H1 (cell line): ENCODE results near the gene HOXB4. TPM values are rescaled to one million over a fixed set of nuclear protein-coding genes. Genes with fewer than 3 reads are reported as not detected.
A peak's percentile ranks its signal among the peaks of the same experiment; 100 is the strongest.

Source experiments
- CTCF ChIA-PET: fragments of 300-600 bp; sonication (Branson Sonifier 250); formaldehyde crosslinking; loops from one replicate; lab custom pipeline; 2021; ENCODE audit not compliant: partially characterized antibody; lab: Charles Lee
- POLR2A ChIA-PET: fragments of 300-600 bp; sonication (Branson Sonifier 250); formaldehyde crosslinking; loops from one replicate; lab custom pipeline; 2021; ENCODE audit warnings: inconsistent platforms; ENCODE audit not compliant: partially characterized antibody; lab: Charles Lee
- DNase-seq, 2 experiments: peaks; one replicate each; pipeline versions ENCODE4 v3.0.0 to v3.0.0-alpha.2; 2010 to 2022; ENCODE audit warnings: low spot score in 2 of 2, low read depth in 1 of 2, mixed read lengths in 1 of 2
- FAIRE-seq: peaks from 2 replicates; lab custom pipeline; 2011; peaks lifted over from hg19 to GRCh38; lab: Jason Lieb, UNC
- H2AFZ ChIP-seq: 2 replicates; pipeline ENCODE4 v1.8.1; 2012; ENCODE audit warnings: low read length, inconsistent platforms
- H2AK5ac ChIP-seq: 2 replicates; pipeline ENCODE4 v1.6.1; 2013; ENCODE audit warnings: low read depth, low read length
- H2BK120ac ChIP-seq: replicated peaks from 2 replicates; pipeline ENCODE3; 2013; ENCODE audit warnings: low read depth, low read length, inconsistent platforms
- H2BK12ac ChIP-seq: 2 replicates; pipeline ENCODE4 v1.6.1; 2013; ENCODE audit warnings: low read depth, low read length
- H2BK15ac ChIP-seq: 2 replicates; pipeline ENCODE4 v1.6.1; 2013; ENCODE audit warnings: low read length
- H2BK20ac ChIP-seq: 2 replicates; pipeline ENCODE4 v1.6.1; 2013; ENCODE audit warnings: low read length
- H2BK5ac ChIP-seq: 2 replicates; pipeline ENCODE4 v1.6.1; 2013; ENCODE audit warnings: low read depth, low read length
- H3K14ac ChIP-seq: 2 replicates; pipeline ENCODE4 v1.6.1; 2013; ENCODE audit warnings: inconsistent platforms; ENCODE audit not compliant: insufficient read length
- H3K18ac ChIP-seq: 2 replicates; pipeline ENCODE4 v1.6.1; 2013; ENCODE audit warnings: low read length; ENCODE audit errors: extremely low read depth
- H3K23ac ChIP-seq: 2 replicates; pipeline ENCODE4 v1.6.1; 2013; ENCODE audit warnings: inconsistent platforms; ENCODE audit not compliant: insufficient read length
- H3K23me2 ChIP-seq: 2 replicates; pipeline ENCODE4 v1.6.1; 2013; ENCODE audit warnings: low read depth, low read length
- H3K27ac ChIP-seq: 2 replicates; pipeline ENCODE4 v1.6.1; 2011; ENCODE audit warnings: low read depth, low read length, inconsistent platforms
- H3K27me3 ChIP-seq, 4 experiments: replicated peaks in 1 of 4; 1 replicate in 1 of 4; 2 replicates in 3 of 4; pipeline versions ENCODE4 v1.6.1 to v1.8.1; 2011 to 2013; ENCODE audit warnings: low read length in 3 of 4, mild to moderate bottlenecking in 3 of 4, inconsistent platforms in 2 of 4, mixed read lengths in 2 of 4, moderate library complexity in 1 of 4; ENCODE audit not compliant: control insufficient read depth in 3 of 4, insufficient read depth in 3 of 4; ENCODE audit errors: extremely low read depth in 1 of 4
- H3K36me3 ChIP-seq, 4 experiments: 2 replicates each; pipeline versions ENCODE4 v1.6.1 to v1.8.1; 2011 to 2013; ENCODE audit warnings: mild to moderate bottlenecking in 4 of 4, low read length in 3 of 4, moderate library complexity in 2 of 4, control low read depth in 1 of 4, inconsistent platforms in 1 of 4; ENCODE audit not compliant: insufficient read depth in 4 of 4, control insufficient read depth in 2 of 4
- H3K4ac ChIP-seq: replicated peaks from 2 replicates; pipeline ENCODE3; 2013; ENCODE audit warnings: low read length, low read depth, mixed read lengths, inconsistent platforms; ENCODE audit not compliant: insufficient read length
- H3K4me1 ChIP-seq, 4 experiments: replicated peaks in 1 of 4; 1 replicate in 1 of 4; 2 replicates in 3 of 4; pipeline versions ENCODE4 v1.6.1 to v1.8.1; 2011 to 2013; ENCODE audit warnings: low read length in 3 of 4, inconsistent platforms in 2 of 4, mixed read lengths in 1 of 4; ENCODE audit not compliant: insufficient read depth in 4 of 4, control insufficient read depth in 3 of 4
- H3K4me2 ChIP-seq, 2 experiments: 2 replicates each; pipeline versions ENCODE4 v1.6.1 to v1.8.1; 2011 to 2013; ENCODE audit warnings: low read depth in 2 of 2, low read length in 2 of 2, control low read depth in 1 of 2, inconsistent platforms in 1 of 2, mild to moderate bottlenecking in 1 of 2; ENCODE audit not compliant: insufficient read depth in 1 of 2
- H3K4me3 ChIP-seq, 4 experiments: fragments of 200-600, 300-600 bp in 1 of 4; sonication (generic), shearing (Covaris generic), sonication (Bioruptor Twin) in 1 of 4; 2 replicates each; pipeline versions ENCODE4 v1.5.1 to v1.8.1; 2011 to 2016; ENCODE audit warnings: low read length in 4 of 4, low read depth in 3 of 4, control low read depth in 2 of 4, inconsistent platforms in 2 of 4, mild to moderate bottlenecking in 2 of 4, mixed read lengths in 1 of 4, moderate library complexity in 1 of 4; ENCODE audit not compliant: insufficient read depth in 2 of 4; ENCODE audit errors: extremely low read depth in 1 of 4
- H3K56ac ChIP-seq: replicated peaks from 2 replicates; pipeline ENCODE3; 2013; ENCODE audit warnings: low read depth, mild to moderate bottlenecking, mixed read lengths, low read length, inconsistent platforms; ENCODE audit not compliant: insufficient read length
- H3K79me1 ChIP-seq: 2 replicates; pipeline ENCODE4 v1.6.1; 2013; ENCODE audit warnings: low read depth, low read length, control low read depth
- H3K79me2 ChIP-seq, 2 experiments: 2 replicates each; pipeline versions ENCODE4 v1.6.1 to v1.8.1; 2012 to 2013; ENCODE audit warnings: low read length in 2 of 2, mild to moderate bottlenecking in 2 of 2, inconsistent platforms in 1 of 2; ENCODE audit not compliant: insufficient read depth in 2 of 2, control insufficient read depth in 1 of 2
- H3K9ac ChIP-seq, 4 experiments: replicated peaks in 1 of 4; 1 replicate in 1 of 4; 2 replicates in 3 of 4; pipeline versions ENCODE4 v1.6.1 to v1.8.1; 2011 to 2013; ENCODE audit warnings: low read depth in 3 of 4, low read length in 3 of 4, control low read depth in 2 of 4, mild to moderate bottlenecking in 2 of 4, moderate library complexity in 2 of 4, inconsistent platforms in 1 of 4; ENCODE audit errors: extremely low read depth in 1 of 4
- H3K9me3 ChIP-seq, 2 experiments: 2 replicates each; pipeline versions ENCODE4 v1.6.1 to v1.8.1; 2012 to 2013; ENCODE audit warnings: mild to moderate bottlenecking in 2 of 2, moderate library complexity in 2 of 2, control low read depth in 1 of 2, inconsistent platforms in 1 of 2, low read depth in 1 of 2, low read length in 1 of 2, mixed read lengths in 1 of 2; ENCODE audit not compliant: insufficient read depth in 2 of 2
- H4K20me1 ChIP-seq, 2 experiments: replicated peaks in 1 of 2; 2 replicates each; pipeline versions ENCODE3 to v1.8.1; 2011 to 2013; ENCODE audit warnings: inconsistent platforms in 2 of 2, low read length in 2 of 2, mild to moderate bottlenecking in 1 of 2; ENCODE audit not compliant: insufficient read depth in 2 of 2, control insufficient read depth in 1 of 2
- H4K5ac ChIP-seq: 2 replicates; pipeline ENCODE4 v1.6.1; 2013; ENCODE audit warnings: low read length, low read depth, mixed read lengths, inconsistent platforms; ENCODE audit not compliant: insufficient read length
- H4K8ac ChIP-seq: 2 replicates; pipeline ENCODE4 v1.8.0; 2013; ENCODE audit warnings: mild to moderate bottlenecking, moderate library complexity, low read length, inconsistent platforms; ENCODE audit not compliant: insufficient read depth; ENCODE audit errors: extremely low read depth
- H4K91ac ChIP-seq: replicated peaks from 2 replicates; pipeline ENCODE3; 2013; ENCODE audit warnings: low read length, mixed read lengths, inconsistent platforms; ENCODE audit not compliant: insufficient read length
- CEBPB ChIP-seq: IDR thresholded peaks from 2 replicates; pipeline ENCODE4 v1.6.1; 2012; ENCODE audit warnings: low read depth, low read length
- CHD1 ChIP-seq: IDR thresholded peaks from 2 replicates; pipeline ENCODE4 v1.6.1; 2012; ENCODE audit warnings: low read depth, low read length, improper control_type of control experiment
- EZH2 ChIP-seq: fragments of 200-600 bp; sonication (generic); IDR thresholded peaks from 2 replicates; pipeline ENCODE4 v1.7.1; 2012; ENCODE audit warnings: low read depth, mild to moderate bottlenecking, moderate library complexity, low read length, inconsistent platforms; ENCODE audit not compliant: severe bottlenecking
- KDM4A ChIP-seq: IDR thresholded peaks from one replicate; pipeline ENCODE4 v1.7.1; 2012; ENCODE audit warnings: low read depth, mild to moderate bottlenecking, moderate library complexity, low read length, inconsistent platforms; ENCODE audit not compliant: severe bottlenecking
- MAFK ChIP-seq: IDR thresholded peaks from 2 replicates; pipeline ENCODE4 v1.6.1; 2012; ENCODE audit warnings: low read depth, mild to moderate bottlenecking, improper control_type of control experiment, low read length
- MAX ChIP-seq: IDR thresholded peaks from 2 replicates; pipeline ENCODE4 v1.6.1; 2012; ENCODE audit warnings: inconsistent platforms
- RAD21 ChIP-seq, 2 experiments: IDR thresholded peaks in 1 of 2; conservative IDR thresholded peaks in 1 of 2; 2 replicates each; pipeline ENCODE4 v1.6.1; 2011; ENCODE audit warnings: low read depth in 2 of 2, low read length in 2 of 2, improper control_type of control experiment in 1 of 2, inconsistent platforms in 1 of 2, mild to moderate bottlenecking in 1 of 2, moderate library complexity in 1 of 2
- RNF2 ChIP-seq: fragments of 200-900, 300-1000 bp; sonication (generic); IDR thresholded peaks from 2 replicates; pipeline ENCODE4 v1.7.1; 2016; ENCODE audit warnings: borderline replicate concordance, low read depth, mild to moderate bottlenecking, antibody characterized with exemption, low read length; ENCODE audit not compliant: poor library complexity, severe bottlenecking; ENCODE audit errors: missing control alignments
- SP1 ChIP-seq: IDR thresholded peaks from 2 replicates; pipeline ENCODE4 v1.6.1; 2011; ENCODE audit warnings: low read depth, low read length
- SUZ12 ChIP-seq: fragments of 200-600 bp; sonication (generic); IDR thresholded peaks from 2 replicates; pipeline ENCODE4 v1.6.1; 2012; ENCODE audit warnings: mild to moderate bottlenecking, inconsistent platforms, low read length, moderate library complexity, mixed read lengths
- WGBS, 2 experiments: shearing (Covaris generic) in 1 of 2; methylation state at CpG; one replicate each; pipeline versions ENCODE4 v1.1.6 to v1.1.7; 2013 to 2015; ENCODE audit warnings: low lambda C conversion rate in 2 of 2, mixed read lengths in 2 of 2, inconsistent platforms in 1 of 2, low coverage in 1 of 2, missing lambda C conversion rate in 1 of 2; ENCODE audit not compliant: insufficient replicate concordance in 2 of 2, insufficient coverage in 1 of 2, insufficient read length in 1 of 2; ENCODE audit errors: extremely low coverage in 1 of 2, missing lambda C conversion rate in 1 of 2; 5-methylcytosine and 5-hydroxymethylcytosine counted together
- polyA plus RNA-seq, 7 experiments: library from polyadenylated mRNA; depleted of rRNA in 3 of 7; stranded (reverse) in 5 of 7; unstranded in 2 of 7; fragments of >200 nt in 5 of 7; fragments of 200-250 nt in 2 of 7; gene quantifications; 1 replicate in 5 of 7; 2 replicates in 1 of 7; 4 replicates in 1 of 7; pipeline versions ENCODE4 v1.2.1 to v1.2.3, GENCODE V29; 2011 to 2013; ENCODE audit warnings: missing spikeins in 2 of 7, mixed read lengths in 2 of 7
- total RNA-seq: library from RNA; stranded (reverse); fragmentation: NEBNext Ultra II Directional; extraction: Animal tissue kit (Norgen Biotek cat#: 25700); gene quantifications from 2 replicates; pipeline ENCODE4 v1.2.1, GENCODE V29; 2021

The HOXB4 gene
- total and polyA plus RNA-seq, 2 of the 8 experiments (the other 6 are each of a cell fraction or from before 2014, with no cell fraction given): not detected

GRCh38 chr17:48546924-48547807, 31.0 kb downstream of the HOXB4 start:
- H3K36me3 ChIP-seq: peaks cover 0 to 6% (median 0%) of the 10 kb centered on the region in 4 experiments; a peak in 1 of 8 replicates
- H3K27me3 ChIP-seq: peaks cover 92 to 100% (median 98%) of the 10 kb centered on the region in 4 experiments
- peak overlapping the region; percentile 22 to 33; a peak in 1 of 4 replicates for H3K4me2 ChIP-seq
- H3K27ac ChIP-seq: no peak overlapping the region
- H2AFZ ChIP-seq: no peak overlapping the region
- H3K4me3 ChIP-seq: no peak overlapping the region
- no peak overlapping the region for H2BK15ac ChIP-seq
- DNase-seq (no peak), FAIRE-seq (no peak)
- no peak overlapping the region for H2BK120ac ChIP-seq
- H2AK5ac ChIP-seq: no peak overlapping the region
- H3K23me2 ChIP-seq: no peaks in the 10 kb centered on the region; the same call in 1 of the 2 replicates
- H3K79me1 ChIP-seq: no peaks in the 10 kb centered on the region
- peaks cover 12 to 16% of the 10 kb centered on the region in 2 experiments for H4K20me1 ChIP-seq
- H4K5ac ChIP-seq: no peak overlapping the region
- no peak overlapping the region for H2BK20ac ChIP-seq
- H2BK12ac ChIP-seq: no peak overlapping the region
- H2BK5ac ChIP-seq: no peak overlapping the region
- no peak overlapping the region for H4K8ac ChIP-seq
- no peak overlapping the region for H3K14ac ChIP-seq
- no peak overlapping the region for H3K4ac ChIP-seq
- no peak overlapping the region for H3K23ac ChIP-seq
- no peak overlapping the region for H3K18ac ChIP-seq
- no peak overlapping the region for H3K56ac ChIP-seq
- WGBS, 2 experiments: 17% methylated on average over 10 of the region's 10 CpGs; no CpG with 5 or more reads in 1 of the 2 experiments
- no peaks in the 10 kb centered on the region for H3K79me2 ChIP-seq
- ChIA-PET POLR2A (interaction anchor here (0.6 to 1.2 kb wide), 4 partner anchors 9 to 195 kb away, joined by 3 read pairs; no protein-coding TSS in a partner anchor), CTCF (interaction anchor here (0.7 to 6.6 kb wide), 24 partner anchors 8 to 331 kb away, joined by 3 to 53 read pairs (median 4); partner anchors contain the start of genes HOXB1, HOXB3 and HOXB5)
- H4K91ac ChIP-seq: no peak overlapping the region
- peaks cover 7 to 31% (median 11%) of the 10 kb centered on the region in 4 experiments for H3K4me1 ChIP-seq
- H3K9me3 ChIP-seq: no peaks in the 10 kb centered on the region
- H3K9ac ChIP-seq: no peak overlapping the region
- TF ChIP-seq SUZ12 (peak; percentile 75), RAD21 (IDR thresholded peaks at IDR 0.05 in 1 of 2, conservative IDR thresholded peaks at IDR 0.05 in 1 of 2; ENCODE audit: low read depth in 2 of 2, low read length in 2 of 2) (no peak), CEBPB (no peak), CHD1 (no peak), SP1 (no peak), EZH2 (peak; percentile 23), MAFK (no peak), KDM4A (no peak), RNF2 (peak; percentile 22), MAX (no peak)
